HG02610 (cell line): ENCODE results near the gene SEMG1.

Source experiments
- ATAC-seq: cut with Tn5 transposase; IDR thresholded peaks from one replicate; pipeline ENCODE4 v1.9.1; 2021; ENCODE audit warnings: mild to moderate bottlenecking, moderate library complexity; ENCODE audit not compliant: unreplicated experiment

The SEMG1 gene

GRCh38 chr20:45206725-45207124 lies at the start of gene SEMG1:
TSS of gene SEMG1 (plus strand) at chr20:45207033. CDS start at chr20:45207054, 21 bp downstream.
- ATAC-seq: no peak

DNA sequence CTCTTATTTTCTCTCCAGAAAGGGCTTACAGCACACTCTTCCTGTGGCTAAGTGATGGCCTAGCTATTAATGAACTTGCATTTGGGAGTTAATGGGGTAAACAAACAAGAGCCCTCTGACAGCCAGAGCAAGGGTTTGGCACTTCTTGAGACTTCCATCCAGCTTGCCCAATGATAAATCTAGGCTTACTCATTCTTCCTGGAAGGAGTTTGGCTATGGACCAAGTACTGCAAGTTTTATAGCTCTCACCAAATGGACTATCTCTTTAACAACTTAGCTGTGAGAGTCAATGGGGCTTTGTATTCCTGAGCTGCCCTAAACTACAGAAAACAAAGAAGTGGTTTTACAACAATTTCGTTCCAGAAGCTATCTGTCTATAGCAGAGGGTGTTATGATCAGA lies 48.9 kb upstream of the SEMG1 start:
- ATAC-seq: no peak

DNA sequence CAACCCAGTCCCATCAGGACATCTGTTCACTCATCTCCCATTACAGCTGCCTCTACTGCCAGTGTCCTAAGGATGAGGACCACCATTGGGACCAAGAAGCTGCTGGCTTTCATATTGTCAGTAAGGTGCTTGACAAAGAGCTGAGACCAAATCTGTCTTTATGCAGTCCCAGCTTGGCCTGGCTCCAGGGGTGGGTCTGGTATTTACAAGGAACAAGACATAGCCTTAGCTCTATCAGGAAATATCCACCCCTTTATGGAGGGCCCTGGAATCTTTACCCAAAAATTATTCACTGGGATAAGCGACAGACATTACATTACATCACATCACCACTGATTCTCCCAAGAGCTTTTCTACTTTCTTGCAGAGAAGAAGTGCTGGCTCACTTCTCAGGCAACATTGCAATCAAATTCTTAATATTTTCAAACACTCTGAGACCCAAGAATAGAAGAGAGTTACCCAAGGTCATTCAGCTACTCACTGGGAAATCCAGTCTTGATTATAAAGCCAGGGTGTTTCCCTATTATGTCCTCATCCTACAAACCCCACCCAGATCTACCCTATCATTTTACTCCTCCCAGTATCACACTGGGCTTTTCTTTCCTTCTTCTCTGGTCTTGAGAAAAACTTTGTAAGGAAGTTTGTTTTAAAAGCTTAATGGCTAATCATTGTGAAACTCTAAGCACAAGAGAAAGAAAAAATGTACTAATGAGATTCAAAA lies 43.6 kb upstream of the SEMG1 start:
- ATAC-seq: no peak

- ATAC-seq: no peak
These were observed 41.9 kb upstream of the SEMG1 start for GRCh38 chr20:45164906-45165305.

GRCh38 chr20:45173522-45173921 lies 33.3 kb upstream of the SEMG1 start:
- ATAC-seq: no peak

DNA sequence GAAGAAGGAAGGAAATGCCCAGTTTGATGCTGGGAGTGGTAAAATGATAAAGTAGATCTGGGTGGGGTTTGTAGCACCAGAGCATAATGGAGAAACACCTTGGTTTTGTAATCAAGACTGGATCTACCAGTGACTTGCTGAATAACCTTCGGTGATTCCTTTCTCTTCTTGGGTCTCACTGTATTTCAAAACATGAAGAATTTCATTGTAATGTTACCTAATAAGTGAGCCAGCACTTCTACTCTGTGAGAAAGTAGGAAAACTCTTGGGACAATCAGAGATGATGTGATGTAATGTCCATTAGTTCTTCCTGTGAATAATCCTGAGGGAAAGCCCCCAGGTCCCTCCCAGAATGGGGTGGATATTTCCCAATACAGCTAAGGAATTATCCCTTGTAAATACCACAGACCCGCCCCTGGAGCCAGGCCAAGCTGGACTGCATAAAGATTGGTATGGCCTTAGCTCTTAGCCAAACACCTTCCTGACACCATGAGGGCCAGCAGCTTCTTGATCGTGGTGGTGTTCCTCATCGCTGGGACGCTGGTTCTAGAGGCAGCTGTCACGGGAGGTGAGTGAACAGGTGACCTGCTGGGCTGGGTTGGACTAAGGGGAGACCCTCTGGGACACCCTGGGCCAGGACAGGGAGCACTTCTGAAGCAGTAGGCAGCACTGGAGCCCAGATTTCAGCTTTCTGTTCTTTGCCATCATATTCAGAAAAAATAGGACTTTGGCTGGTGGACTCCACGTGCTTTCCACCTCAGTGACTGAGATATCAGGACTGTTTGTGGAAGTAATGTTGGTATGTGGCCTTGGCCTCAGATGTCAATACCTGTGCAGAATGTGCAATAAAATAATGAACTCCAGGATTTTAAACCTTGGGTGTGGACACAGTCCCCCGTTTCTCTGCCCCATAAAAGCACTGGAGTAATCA lies 32.1 kb upstream of the SEMG1 start, which contains the start of gene PI3:
TSS of gene PI3 (plus strand) at position 469 of the 931 bp plus-strand sequence. CDS start at position 490, 21 bp downstream.
- ATAC-seq: no peak

GRCh38 chr20:45176526-45177267 lies 30.1 kb upstream of the SEMG1 start:
- ATAC-seq: no peak

- no peak for ATAC-seq
These were observed 27.7 kb upstream of the SEMG1 start for GRCh38 chr20:45179166-45179565.

DNA sequence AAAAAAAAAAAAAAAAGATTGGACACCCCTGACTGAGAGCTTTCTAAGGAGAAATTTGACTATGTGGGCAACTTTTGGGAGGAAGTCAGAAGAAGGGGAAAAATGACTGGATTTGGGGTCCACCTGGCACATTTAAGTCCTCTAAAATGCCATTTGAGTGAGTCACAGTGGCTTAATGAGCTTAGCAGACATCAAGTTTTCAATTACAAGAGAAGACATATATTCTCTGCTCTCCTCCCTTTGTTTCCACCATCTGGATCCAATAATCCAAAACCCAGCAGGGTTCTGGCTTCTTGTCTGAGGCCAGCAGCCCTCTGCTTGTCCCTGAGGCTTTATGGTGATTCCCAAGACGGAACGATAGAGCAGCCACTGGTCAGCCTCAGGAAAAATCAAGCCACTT lies 25.2 kb upstream of the SEMG1 start:
- no peak for ATAC-seq

- ATAC-seq: no peak
These were observed 23.7 kb upstream of the SEMG1 start for GRCh38 chr20:45183084-45183483.

- ATAC-seq: no peak
These were observed 19.1 kb upstream of the SEMG1 start for GRCh38 chr20:45187693-45188092.

DNA sequence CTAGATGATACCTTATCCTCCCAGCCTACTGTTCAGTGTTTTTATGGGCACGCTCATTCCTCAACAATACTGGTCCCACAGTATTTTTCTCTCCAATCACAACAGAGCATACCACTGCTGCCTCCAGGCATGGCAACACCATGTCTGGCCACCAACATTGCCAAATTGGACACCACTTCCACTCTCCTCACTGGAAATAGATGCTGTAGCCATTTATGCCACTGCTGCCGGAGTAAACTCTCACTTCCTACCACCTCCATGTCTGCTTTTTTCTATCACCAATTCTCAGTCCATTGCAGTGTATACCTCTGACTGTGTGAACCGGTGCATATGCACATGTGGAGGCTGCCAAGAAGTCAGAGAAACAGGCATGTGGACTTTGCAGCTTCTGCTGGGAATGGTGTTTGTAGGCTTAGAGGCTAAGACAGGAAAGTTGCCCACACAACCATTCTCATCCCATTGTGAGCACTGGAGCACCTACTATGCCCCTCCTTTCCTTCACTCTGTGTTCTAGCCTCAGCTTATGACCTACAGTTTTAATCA lies 17.7 kb upstream of the SEMG1 start:
- ATAC-seq: no peak

DNA sequence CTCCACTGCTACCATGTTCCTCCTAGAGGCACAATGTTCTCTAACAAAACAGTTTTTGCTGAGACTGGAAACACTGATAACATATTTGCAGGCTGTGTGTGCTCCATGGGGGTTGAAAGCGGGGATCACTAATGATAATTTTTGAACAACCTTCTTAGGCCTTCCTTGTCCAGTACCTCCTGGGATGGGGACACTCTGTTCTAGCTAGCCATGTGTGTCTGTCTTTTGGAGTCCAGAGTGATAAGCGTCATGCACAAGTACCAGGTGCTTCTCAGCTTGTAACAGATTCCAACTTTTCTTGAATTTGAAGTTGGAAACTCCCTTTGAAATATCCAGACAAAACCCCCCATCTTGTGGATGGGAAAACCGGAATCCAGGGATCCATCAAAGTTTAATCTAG lies 17.0 kb upstream of the SEMG1 start:
- no peak for ATAC-seq

- ATAC-seq: no peak
These were observed 14.9 kb upstream of the SEMG1 start for GRCh38 chr20:45191926-45192325.

- ATAC-seq: no peak
These were observed 13.5 kb upstream of the SEMG1 start for GRCh38 chr20:45193331-45193730.

DNA sequence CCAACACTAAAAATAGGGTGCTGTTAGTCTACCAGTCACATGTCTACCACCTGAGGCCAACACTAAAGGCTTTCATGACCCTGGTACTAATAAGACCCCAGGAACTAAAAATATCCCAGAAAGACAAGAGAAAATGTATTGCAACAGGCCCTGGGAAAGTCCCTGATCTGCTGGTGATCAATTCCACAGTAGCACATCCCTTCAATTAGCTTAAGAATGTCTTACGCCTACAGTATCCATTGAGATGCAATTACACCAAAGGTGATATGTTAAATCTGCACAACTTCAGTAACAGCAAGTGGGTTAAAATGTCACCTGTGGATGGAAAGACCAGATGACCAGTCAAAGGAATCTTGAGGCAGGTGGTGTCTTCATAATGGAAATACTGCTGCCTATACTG lies 3.1 kb downstream of the SEMG1 start:
- no peak for ATAC-seq

DNA sequence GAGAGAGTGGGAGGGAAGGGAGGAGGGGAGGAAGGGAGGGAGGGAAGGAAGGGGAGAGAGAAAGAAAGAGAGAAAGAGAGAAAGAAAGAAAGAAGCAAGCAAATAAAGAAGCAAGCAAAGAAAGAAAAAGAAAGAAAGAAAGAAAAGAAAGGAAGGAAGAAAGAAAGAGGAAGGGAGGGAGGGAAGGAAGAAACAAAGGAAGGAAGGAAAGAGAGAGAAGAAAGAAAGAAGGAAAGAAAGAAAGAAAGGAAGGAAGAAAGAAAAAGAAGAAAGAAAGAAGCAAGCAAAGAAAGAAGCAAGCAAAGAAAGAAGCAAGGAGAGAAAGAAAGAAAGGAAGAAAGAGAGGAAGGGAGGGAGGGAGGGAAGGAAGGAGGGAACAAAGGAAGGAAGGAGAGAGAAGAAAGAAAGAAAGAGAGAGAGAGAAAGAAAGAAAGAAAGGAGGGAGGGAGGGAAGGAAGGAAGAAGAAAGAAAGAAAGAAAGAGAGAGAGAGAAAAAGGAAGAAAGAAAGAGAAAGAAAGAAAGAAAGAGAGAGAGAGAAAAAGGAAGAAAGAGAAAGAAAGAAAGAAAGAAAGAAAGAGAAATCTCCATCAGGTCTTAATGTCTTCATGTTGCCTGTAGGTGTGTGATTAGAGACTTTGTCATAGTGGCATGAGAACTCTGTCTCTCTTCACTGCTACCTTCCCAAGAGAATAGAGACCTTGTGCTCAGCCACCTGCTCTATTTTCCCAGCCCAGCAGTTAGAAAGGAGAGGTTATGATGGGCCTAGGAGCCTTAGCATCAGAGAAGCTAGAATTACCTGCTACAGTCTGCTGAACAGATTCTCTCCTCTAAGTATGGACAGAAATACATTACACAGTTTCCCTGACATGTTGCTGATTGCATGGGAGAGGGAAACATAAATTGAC lies 5.0 kb downstream of the SEMG1 start:
- no peak for ATAC-seq

DNA sequence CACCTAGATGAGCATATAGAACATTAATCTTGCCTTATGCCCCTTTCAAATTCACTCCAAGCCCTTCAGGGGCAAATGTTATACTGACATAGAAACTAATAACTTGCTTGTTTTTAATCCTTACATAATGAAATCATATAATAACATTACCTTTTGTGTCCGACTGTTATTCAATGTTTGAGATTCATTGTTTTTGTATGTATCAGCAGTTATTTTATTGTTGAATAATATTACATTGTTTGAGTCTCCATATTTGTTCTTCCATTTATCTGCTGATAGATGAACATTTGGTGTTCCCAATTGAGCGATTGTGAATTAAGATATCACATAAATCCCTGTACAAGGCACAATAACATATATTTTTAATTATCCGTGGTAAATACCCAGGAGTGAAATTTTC lies 6.0 kb downstream of the SEMG1 start:
- no peak for ATAC-seq

GRCh38 chr20:45218124-45218523 lies 11.3 kb downstream of the SEMG1 start:
- no peak for ATAC-seq

GRCh38 chr20:45218636-45219035 lies 11.8 kb downstream of the SEMG1 start:
- no peak for ATAC-seq
